Adrenal gland (tissue), 5 donors: ENCODE data around the gene PPP1R14C.

Source experiments
- CTCF ChIP-seq, 6 experiments: fragments of 450-650 bp in 4 of 6; fragments of 200-600 bp in 2 of 6; sonication (generic) in 1 of 6; IDR thresholded peaks; 1 replicate in 5 of 6; 2 replicates in 1 of 6; pipeline versions ENCODE4 v1.5.1 to v1.8.0; 2016 to 2021; ENCODE audit warnings: antibody characterized with exemption in 6 of 6, mild to moderate bottlenecking in 2 of 6, moderate library complexity in 1 of 6
- POLR2A ChIP-seq, 2 donors: fragments of 450-650 bp; IDR thresholded peaks; one replicate each; pipeline ENCODE4 v1.6.1; 2017; ENCODE audit warnings: antibody characterized with exemption in 2 of 2, mild to moderate bottlenecking in 2 of 2, moderate library complexity in 1 of 2
- donor health status: DM: no; HTN: no; CAD: no.

DNA sequence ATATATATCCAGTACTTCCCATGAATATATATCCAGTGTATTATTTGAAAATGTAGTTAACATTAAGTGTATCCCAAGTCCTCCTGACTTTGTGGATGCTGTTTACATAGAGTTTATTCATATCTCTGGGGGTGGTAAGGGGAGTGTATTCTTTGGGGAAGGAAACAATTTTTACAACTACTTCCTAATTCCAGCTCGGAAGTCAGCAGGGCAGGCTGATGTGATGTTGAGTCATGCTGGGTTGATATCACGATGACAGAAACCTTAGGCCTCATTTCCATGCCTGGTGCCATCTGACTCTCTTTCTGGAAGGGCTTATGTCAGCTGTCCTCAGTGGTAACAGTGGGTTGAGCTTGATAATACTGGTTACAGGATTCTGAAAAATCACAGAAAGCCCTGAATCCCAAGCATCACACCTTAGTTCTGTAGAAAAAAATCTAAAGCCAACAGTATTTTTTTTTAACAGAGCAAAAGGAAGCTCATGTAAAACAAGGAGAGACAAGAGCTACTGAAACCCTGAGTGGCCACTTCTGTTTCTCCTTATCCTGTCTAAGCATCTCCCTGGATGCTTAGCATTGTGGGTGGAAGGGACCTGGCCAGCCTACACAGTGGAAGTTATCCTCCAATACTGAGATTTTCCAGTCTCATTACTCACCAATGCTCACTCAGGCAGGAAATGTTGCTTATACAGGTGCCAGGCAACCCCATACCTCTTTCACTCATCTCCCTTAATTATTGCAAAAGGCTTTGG is 150.8 kb downstream of the PPP1R14C start:
- no peak for TF ChIP-seq POLR2A (IDR thresholded peaks at IDR 0.05)
- TF ChIP-seq CTCF (IDR thresholded peaks at IDR 0.05), result no peak
